ENCODE measurements around the gene LCTL. TPM values are rescaled to one million over a fixed set of nuclear protein-coding genes. Genes with fewer than 3 reads are reported as not detected.
A peak's percentile ranks its signal among the peaks of the same experiment; 100 is the strongest.

The LCTL gene
- polyA plus RNA-seq, 2 of the 4 experiments (the other 2 are of a cell fraction) = not detected

DNA sequence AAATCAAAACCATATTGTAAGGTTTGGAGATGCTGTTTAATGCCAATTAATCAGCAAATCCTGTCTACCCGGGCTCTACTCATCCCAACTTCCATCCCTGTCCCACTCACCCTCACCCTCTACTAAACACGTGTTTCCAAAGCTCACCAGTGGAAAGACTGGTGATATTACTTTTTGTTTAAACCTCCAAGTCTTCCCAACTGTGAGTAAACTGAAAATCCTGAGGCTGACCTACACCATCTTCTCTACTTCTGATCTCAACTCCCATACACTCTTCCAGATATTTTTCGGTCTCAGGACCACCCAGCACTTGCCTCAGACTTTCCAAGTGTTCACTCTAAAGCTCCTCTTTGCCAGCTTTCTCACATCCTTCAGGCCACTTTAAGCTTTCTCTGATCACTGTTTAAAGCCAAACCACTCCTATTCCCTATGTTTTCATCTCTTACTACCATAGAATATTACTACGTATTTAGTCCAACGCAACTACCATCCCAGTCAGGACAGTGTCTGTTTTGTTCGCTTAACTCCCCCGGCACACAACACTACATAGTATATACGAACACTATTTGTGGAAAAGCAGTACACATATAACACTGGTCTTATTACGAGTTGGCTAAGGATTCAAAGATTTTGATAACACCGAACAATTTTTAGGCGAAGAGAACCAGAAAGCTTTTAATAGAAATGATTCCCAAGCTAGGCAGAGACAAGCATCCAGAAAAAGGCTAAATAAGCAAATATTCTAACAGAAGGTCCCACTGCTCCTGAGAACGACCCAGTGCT, 61.8 kb downstream of the LCTL start (continued):
- no peak for TF ChIP-seq POLR2AphosphoS2 (conservative IDR thresholded peaks at IDR 0.05; ENCODE audit: low read length)
- peak; percentile 58 for TF ChIP-seq MAFK (IDR thresholded peaks at IDR 0.05; ENCODE audit: partially characterized antibody)
- TF ChIP-seq CEBPB (IDR thresholded peaks at IDR 0.05) = no peak
- TF ChIP-seq EHMT2 (IDR thresholded peaks at IDR 0.05; ENCODE audit: low read depth) = no peak
- TF ChIP-seq SMC3 (IDR thresholded peaks at IDR 0.05) = no peak
- TF ChIP-seq, protein P1, sequence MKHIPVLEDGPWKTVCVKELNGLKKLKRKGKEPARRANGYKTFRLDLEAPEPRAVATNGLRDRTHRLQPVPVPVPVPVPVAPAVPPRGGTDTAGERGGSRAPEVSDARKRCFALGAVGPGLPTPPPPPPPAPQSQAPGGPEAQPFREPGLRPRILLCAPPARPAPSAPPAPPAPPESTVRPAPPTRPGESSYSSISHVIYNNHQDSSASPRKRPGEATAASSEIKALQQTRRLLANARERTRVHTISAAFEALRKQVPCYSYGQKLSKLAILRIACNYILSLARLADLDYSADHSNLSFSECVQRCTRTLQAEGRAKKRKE (CRISPR knock-in tag; IDR thresholded peaks at IDR 0.05; ENCODE audit: low read depth) = no peak; the same call in 1 of the 2 replicates
- TF ChIP-seq KDM5A (IDR thresholded peaks at IDR 0.05) = no peak
- TF ChIP-seq TP53 (CRISPR knock-in tag; IDR thresholded peaks at IDR 0.05) = peak; percentile 74; the same call in 1 of the 2 replicates
- no peak for TF ChIP-seq KDM1A (IDR thresholded peaks at IDR 0.05; ENCODE audit: low read depth)
- TF ChIP-seq, protein P2, sequence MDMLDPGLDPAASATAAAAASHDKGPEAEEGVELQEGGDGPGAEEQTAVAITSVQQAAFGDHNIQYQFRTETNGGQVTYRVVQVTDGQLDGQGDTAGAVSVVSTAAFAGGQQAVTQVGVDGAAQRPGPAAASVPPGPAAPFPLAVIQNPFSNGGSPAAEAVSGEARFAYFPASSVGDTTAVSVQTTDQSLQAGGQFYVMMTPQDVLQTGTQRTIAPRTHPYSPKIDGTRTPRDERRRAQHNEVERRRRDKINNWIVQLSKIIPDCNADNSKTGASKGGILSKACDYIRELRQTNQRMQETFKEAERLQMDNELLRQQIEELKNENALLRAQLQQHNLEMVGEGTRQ (IDR thresholded peaks at IDR 0.05) = no peak
- TF ChIP-seq, protein P3, sequence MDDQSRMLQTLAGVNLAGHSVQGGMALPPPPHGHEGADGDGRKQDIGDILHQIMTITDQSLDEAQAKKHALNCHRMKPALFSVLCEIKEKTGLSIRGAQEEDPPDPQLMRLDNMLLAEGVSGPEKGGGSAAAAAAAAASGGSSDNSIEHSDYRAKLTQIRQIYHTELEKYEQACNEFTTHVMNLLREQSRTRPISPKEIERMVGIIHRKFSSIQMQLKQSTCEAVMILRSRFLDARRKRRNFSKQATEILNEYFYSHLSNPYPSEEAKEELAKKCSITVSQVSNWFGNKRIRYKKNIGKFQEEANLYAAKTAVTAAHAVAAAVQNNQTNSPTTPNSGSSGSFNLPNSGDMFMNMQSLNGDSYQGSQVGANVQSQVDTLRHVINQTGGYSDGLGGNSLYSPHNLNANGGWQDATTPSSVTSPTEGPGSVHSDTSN (IDR thresholded peaks at IDR 0.05) = no peak
- no peak for TF ChIP-seq RFX5 (IDR thresholded peaks at IDR 0.05)
- TF ChIP-seq ZSCAN20 (CRISPR knock-in tag; IDR thresholded peaks at IDR 0.05) = no peak
- no peak for TF ChIP-seq JUNB (IDR thresholded peaks at IDR 0.05)
- no peak for TF ChIP-seq ZNF302 (CRISPR knock-in tag; IDR thresholded peaks at IDR 0.05)
- no peak for TF ChIP-seq NPAS2 (CRISPR knock-in tag; IDR thresholded peaks at IDR 0.05; ENCODE audit: borderline replicate concordance)
- TF ChIP-seq NFE2L2 (conservative IDR thresholded peaks at IDR 0.05; ENCODE audit: low read length) = no peak
- TF ChIP-seq FOSB (CRISPR knock-in tag; IDR thresholded peaks at IDR 0.05) = peak; percentile 69
- no peak for TF ChIP-seq SREBF2 (IDR thresholded peaks at IDR 0.05)
- TF ChIP-seq ESRRA (IDR thresholded peaks at IDR 0.05; ENCODE audit: borderline replicate concordance, low read length) = no peak
- TF ChIP-seq BHLHE40 (IDR thresholded peaks at IDR 0.05; ENCODE audit: low read depth, low read length) = no peak
- TF ChIP-seq, protein P4, sequence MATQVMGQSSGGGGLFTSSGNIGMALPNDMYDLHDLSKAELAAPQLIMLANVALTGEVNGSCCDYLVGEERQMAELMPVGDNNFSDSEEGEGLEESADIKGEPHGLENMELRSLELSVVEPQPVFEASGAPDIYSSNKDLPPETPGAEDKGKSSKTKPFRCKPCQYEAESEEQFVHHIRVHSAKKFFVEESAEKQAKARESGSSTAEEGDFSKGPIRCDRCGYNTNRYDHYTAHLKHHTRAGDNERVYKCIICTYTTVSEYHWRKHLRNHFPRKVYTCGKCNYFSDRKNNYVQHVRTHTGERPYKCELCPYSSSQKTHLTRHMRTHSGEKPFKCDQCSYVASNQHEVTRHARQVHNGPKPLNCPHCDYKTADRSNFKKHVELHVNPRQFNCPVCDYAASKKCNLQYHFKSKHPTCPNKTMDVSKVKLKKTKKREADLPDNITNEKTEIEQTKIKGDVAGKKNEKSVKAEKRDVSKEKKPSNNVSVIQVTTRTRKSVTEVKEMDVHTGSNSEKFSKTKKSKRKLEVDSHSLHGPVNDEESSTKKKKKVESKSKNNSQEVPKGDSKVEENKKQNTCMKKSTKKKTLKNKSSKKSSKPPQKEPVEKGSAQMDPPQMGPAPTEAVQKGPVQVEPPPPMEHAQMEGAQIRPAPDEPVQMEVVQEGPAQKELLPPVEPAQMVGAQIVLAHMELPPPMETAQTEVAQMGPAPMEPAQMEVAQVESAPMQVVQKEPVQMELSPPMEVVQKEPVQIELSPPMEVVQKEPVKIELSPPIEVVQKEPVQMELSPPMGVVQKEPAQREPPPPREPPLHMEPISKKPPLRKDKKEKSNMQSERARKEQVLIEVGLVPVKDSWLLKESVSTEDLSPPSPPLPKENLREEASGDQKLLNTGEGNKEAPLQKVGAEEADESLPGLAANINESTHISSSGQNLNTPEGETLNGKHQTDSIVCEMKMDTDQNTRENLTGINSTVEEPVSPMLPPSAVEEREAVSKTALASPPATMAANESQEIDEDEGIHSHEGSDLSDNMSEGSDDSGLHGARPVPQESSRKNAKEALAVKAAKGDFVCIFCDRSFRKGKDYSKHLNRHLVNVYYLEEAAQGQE (IDR thresholded peaks at IDR 0.05) = no peak
- TF ChIP-seq HOXA7 (CRISPR knock-in tag; IDR thresholded peaks at IDR 0.05) = peak; percentile 88; the same call in 1 of the 2 replicates
- TF ChIP-seq, protein P5, sequence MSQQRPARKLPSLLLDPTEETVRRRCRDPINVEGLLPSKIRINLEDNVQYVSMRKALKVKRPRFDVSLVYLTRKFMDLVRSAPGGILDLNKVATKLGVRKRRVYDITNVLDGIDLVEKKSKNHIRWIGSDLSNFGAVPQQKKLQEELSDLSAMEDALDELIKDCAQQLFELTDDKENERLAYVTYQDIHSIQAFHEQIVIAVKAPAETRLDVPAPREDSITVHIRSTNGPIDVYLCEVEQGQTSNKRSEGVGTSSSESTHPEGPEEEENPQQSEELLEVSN (IDR thresholded peaks at IDR 0.05; ENCODE audit: borderline replicate concordance, low read depth) = no peak
- peak; percentile 75; the same call in 1 of the 2 replicates for TF ChIP-seq RARB (CRISPR knock-in tag; IDR thresholded peaks at IDR 0.05)
- no peak for TF ChIP-seq FOXS1 (CRISPR knock-in tag; IDR thresholded peaks at IDR 0.05)
